Ammon's horn (tissue), 1 donor: ENCODE measurements around the gene TMEM244.
"Not testable (repeated sequence)": the region's sequence is repeated elsewhere in the genome, so short reads cannot be mapped to it uniquely, and the experiment has no call there.

Experiments used
- DNase-seq: peaks from one replicate; pipeline ENCODE4 v3.0.0-alpha.2; 2016; ENCODE audit warnings: low spot score

TMEM244 gene

DNA sequence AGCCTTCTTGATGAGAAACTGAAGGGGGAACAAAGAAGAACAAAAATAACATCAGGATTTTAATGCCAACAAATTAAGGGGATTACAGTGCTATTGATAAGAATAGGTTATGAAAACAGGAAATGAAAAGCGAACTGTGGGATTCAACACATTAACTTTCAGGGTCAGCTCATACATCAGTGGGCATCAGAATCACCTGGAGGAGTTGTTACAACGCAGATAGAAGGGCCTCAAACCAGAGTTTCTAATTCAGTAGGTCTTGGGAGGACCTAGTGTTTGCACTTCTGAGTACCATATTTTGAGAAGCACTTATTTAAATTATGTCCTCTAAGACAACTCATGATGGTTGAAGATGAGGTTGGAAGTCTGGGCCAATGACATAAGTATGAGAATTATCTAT, 5.6 kb upstream of the TMEM244 start:
- DNase-seq: no peak

DNA sequence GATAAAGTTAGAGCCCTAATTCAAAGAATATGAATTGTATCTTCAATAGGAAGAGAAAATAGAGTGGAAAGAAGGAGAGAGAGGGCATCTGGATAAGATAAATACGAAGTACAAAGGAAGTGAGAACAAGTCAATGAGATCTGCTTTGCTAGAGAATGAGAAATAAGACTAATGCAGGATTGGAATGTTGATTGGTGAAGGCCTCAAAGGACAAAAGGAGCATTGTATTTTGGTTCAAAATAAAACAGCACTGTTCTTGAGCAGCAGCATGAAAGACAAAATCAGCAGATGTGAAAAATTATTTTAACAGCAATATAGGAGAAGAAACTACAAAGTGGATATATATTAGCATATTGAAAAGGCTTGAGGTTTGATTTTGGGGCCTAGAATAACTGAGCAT, 5.1 kb upstream of the TMEM244 start:
- peak; percentile 67 for DNase-seq

DNA sequence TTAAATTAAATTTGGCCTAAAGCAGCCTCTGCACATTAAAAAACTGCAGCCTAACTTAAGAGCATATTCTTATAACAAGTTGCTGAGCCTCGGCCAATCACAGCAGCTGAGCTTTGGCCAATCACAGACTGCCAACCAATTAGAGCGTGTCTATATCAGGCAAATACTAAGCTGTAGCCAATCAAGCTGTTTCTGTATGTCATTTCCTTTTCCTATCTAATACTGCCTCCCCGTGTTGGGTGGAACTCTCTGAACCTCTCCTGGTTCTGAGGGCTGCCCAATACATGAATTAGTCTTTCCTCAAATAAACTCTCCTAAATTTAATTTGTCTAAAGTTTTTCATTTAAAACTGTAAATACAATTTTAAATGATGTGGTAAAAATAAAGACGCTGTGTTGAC, 3.9 kb upstream of the TMEM244 start:
- no peak for DNase-seq

DNA sequence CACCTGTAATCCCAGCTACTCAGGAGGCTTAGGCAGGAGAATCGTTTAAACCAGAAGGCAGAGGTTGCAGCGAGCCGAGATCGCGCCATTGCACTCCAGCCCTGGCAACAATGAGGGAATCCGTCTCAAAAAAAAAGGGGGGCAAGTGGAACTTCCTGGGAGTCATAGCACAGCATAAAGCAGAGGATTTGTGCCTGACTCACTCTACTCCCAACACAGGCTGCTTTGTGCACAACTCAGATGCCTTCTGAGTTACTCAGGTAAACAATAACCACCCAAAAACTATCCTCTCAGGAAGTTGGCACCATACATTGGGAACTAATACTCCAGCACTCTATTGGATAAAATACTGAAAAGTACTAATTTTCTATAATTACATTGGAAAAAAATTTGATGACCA, 2.5 kb upstream of the TMEM244 start:
- no peak for DNase-seq

DNA sequence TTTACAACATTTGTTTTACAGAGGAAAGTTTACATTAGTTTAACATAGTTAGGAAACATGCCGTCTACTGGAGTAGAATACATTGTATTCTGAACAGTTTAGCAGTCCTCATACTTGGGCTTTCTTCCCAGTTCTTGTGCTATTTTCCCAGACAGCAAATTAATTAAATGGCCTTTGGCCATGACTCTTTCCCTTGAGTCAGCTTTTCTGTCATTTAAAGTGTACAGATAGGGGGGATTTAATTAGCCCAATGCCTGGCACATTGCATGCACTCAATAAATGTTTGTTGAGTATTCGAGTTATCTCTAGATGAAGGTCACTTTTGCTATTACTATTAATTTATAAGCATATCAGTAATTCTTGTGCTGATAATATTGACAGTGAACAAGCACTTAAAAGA, 1.6 kb downstream of the TMEM244 start:
- DNase-seq: no peak

DNA sequence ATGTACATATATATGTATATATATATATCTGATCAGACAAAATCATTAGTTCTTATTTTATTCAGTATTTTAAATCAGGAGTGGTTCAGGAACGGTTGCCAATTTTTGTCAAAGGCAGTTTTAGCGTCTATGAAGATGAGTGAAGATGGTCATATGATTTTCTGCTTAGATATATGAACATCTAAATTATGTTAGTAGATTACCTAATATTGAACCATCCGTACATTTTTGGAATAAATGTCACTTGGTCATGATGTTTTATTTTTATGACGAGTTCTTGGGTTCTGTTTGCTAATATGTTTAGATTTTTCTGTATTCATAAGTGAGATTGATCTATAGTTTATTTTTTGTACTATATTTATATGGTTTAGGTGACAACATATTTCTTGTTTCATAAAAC, 3.3 kb downstream of the TMEM244 start:
- DNase-seq: no peak

DNA sequence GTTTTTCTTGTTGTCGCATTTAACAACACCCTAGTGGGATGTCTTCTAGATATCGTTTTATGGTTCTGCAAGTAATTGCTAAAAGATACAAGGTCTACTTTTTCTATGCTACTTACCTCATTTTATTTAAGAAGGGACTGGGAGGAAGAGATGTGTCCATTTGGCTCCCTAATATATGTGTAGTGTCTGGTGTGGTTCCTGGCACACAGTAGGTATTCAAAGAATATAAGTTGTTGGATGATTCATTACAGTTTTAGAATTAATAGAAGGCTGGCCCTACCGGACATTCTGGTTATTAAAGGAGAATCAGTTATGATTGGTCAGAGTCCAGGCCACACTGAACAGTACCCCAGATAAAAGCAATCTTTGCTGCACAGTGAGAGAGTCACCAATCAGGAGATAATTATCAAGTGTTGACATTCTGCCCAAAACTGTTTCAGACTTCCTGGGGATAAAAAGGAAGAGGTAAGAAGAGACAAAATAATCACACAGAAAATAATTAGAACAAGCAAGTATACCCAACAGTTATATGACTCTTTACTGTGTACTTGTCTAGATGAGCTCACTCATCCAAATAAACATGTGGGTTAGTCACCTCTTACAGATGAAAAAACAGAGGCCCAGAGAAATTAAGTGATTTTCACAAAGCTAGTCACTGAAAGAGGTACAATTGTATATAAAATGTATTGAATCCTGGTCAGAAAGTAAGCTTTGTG, 7.0 kb downstream of the TMEM244 start:
- no peak for DNase-seq

DNA sequence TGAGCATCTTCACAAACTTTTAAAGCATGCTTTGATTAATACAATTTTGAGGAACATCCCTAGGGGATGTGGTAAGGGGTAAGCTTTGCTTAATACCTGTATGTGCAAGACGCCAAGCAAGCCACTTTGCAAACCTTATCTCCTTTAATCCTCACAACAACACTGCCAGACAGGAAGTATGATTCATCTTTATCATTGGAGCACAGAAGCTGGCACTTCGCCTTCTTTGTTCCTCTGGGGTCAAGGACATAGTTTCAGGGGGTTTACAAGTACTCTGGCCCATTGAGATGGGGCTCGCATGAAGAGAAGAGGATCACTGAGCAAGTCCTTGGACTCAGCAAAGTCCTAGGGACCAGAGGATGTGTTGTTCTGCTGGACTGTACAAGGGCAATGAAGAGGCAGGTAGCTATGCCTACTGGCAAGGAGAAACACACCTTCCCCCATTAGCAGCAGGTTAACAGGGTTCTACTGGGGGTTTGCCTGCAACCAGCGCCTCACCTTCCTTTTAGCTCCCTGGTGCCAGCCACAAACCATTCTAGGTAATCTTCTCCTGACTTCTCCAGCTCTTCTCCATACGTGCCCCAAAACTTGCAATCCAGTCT, 8.8 kb downstream of the TMEM244 start:
- no peak for DNase-seq

DNA sequence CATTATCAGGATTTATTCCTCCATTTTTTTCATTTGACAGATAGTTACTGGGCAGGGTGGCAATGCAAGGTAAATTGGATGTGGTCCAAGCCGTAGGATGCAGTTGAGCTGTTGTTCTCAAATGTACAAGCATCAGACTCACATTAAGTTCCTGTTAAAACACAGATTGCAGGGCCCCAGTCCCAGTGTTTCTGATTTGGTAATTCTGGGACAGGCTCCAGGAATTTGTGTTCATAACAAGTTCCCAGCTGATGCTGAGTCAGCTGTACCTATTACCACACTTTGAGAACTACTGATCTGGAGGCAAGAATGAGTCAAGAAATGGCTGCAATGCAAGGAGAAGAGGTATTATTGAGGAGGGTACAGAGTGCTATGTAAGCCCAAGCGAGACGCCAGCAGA, 11.7 kb downstream of the TMEM244 start:
- no peak for DNase-seq

DNA sequence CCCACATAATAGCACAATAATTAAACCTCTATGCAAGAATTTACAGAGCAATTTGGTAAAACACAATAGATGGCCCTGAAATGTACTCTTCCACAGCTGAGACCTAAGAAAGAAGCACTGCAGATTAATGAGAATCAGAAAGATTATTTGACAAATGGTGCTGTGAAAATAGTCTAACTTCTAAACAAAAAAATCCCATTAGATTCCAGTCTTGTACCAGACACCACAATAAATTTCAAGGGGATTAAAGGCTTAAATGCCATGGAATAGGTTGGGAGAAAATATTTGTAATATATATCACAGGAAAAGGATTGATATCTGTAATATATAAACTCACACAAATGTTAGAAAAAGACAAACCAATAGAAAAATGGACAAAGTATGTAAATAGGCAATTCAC, 14.4 kb downstream of the TMEM244 start:
- no peak for DNase-seq

DNA sequence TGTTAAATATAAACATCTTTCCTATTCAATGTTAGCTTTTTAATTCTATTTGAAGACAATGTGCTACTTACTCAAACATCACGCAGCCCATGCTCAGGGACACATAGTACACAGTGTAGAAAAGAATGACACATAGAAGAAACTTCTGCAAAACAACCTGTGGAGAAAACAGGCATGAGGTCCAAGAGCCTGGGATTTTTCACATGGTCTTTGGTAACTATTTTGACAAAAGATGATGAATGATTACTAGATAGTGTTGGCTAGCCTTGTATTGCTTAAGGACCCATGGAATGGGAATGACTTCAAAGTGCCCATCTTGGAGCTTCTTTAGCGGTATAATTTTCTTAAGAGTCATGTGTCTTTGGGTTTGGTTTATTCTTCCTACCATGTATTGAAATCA, 15.4 kb downstream of the TMEM244 start:
- DNase-seq: no peak

DNA sequence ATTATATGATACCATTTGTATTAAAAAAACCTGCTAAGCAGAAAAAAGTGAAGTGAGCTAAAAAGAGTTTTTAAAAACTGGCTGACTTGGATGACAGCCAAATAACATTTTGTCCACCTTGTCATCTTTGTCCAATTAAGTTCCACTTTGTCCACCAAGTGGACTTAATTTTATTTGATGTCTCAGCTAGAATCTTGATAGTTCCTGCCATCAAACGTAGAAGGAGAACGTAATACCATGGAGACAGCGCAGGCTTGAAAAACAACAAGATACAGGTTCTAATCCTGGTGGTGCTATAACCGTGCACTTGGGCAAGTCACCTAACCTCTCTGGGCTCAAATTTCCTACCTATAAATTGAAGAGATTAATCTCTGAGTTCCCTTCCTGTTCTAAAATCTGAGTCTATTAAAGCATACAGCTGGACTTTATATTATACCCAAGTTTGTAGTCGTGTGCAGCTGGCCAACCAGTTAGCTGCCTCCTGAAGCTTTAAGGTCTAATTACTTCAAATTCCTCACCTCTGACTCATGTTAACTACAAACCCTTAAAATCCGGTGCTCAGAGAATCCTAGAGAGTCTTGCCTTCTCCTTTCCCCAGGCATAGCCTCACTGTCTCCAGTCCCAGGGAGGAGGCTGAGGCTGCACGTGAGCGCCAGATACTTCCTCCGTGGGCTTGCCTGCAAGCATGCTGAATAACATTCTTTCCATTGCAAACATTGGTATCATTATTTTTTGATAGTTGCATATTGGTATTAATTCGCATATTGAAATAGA, 16.8 kb downstream of the TMEM244 start:
- DNase-seq: no peak

DNA sequence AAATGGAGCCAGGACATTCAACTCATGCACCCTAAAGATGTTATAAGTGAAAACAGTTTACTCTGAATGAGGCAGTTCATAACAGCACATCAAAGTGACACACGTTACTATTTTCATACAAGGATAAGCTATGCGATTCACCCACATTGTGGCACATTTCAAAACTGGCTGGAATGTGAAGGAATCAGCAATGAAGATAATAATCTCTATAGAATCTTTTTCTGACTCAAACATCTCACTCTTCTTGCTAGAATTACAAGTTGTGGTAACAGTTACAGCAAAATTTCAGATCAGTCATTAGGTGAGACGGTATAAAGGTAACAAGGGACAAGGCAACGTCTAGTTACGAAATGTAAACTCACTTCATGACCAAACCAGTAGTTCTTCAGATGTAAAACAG, 17.5 kb downstream of the TMEM244 start:
- DNase-seq: no peak

DNA sequence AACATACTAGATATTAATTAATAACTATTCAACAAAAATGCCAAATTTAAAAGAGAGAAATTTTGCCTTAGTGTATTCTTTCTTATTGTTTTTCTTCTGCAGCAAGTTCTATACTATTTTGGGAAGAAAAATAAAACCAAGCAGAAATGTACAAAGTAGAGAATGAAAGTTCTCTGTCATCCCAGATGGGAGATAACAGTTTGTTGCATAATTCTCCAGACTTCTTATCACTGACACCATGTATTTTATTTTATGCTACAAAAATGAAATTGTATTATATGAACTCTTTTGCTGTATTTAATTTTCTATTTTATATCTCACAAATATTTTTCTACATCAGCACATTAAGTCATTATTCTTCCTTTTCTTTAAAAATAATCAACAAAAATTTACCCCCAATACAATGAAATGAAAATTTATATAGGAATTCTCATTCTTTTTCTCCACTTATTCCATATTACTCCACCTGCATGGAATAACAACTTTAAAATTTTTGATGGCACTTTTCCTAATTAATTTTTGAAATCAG, 18.2 kb downstream of the TMEM244 start:
- no peak for DNase-seq

DNA sequence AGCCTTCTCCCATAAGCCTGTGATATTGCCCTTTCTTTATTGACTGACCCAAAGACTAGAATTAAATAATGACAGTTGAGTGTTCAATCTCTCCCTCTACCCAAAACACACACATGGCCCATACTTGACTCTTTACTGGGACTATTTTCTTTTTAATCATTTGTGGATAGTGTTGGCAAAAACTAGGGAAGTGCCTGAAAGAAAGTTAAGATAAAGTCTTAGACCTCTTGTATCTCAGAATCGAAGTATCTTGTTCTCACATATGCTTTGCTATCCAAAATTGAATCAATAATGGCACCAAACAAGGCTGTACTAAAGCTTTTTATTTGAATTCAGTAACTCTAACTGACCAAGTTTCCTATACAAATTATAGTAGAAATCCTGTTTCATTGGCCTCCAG, 19.0 kb downstream of the TMEM244 start:
- no peak for DNase-seq

DNA sequence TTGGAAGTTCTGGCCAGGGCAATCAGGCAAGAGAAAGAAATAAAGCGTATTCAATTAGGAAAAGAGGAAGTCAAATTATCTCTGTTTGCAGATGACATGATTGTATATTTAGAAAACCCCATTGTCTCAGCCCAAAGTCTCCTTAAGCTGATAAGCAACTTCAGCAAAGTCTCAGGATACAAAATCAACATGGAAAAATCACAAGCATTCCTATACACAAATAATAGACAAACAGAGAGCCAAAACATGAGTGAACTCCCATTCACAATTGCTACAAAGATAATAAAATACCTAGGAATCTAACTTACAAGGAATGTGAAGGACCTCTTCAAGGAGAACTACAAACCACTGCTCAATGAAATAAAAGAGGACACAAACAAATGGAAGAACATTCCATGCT, 21.6 kb downstream of the TMEM244 start:
- DNase-seq: not testable (repeated sequence)

DNA sequence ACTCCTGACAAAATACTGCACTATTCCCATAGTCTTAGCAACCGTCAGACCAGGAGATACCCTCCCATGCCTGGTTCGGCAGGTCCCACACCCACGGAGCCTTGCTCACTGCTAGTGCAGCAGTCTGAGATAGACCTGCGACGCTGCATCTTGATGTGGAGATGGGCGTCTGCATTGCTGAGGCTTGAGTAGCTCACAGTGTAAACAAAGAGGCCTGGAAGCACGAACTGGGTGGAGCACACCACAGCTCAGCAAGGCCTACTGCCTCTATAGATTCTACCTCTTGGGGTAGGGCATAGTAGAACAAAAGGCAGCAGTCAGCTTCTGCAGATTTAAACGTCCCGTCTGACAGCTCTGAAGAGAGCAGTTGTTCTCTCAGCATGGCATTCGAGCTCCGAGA, 25.4 kb downstream of the TMEM244 start:
- DNase-seq: no peak

DNA sequence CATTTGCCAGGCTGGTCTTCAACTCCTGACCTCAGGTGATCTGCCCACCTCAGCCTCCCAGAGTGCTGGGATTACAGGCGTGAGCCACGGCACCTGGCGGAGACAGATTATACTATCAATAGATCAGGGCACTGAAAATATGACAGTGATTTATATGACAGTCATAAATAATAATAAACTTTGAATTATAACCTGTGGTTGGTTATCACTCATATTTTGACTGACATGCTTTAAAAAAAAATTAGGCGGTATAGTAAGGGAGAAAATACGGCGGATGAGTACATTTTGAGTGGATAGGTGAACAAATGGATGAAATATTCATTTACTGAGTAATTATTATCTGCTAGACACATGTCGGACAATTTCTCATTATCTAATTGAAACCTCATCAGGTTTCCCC, 28.8 kb downstream of the TMEM244 start:
- no peak for DNase-seq

DNA sequence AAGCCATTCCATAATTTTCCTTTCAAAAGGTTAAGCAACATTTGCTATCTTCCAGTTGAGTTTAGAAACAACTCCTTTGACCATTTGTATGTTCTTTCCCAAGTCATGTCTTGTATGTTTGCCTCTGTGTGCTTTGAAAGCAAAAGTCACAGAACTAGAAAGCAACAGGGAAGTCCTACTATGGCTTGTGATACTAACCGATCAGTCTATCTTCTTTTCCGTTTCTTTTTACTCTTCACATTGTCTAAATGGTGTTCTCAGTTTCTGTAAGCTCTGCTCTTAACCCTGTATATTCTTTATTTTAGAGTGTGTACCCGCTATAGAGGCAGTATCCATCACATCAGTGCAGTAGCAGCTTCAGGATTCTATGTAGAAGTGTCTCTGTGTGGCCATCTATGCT, 32.9 kb downstream of the TMEM244 start:
- DNase-seq: no peak

DNA sequence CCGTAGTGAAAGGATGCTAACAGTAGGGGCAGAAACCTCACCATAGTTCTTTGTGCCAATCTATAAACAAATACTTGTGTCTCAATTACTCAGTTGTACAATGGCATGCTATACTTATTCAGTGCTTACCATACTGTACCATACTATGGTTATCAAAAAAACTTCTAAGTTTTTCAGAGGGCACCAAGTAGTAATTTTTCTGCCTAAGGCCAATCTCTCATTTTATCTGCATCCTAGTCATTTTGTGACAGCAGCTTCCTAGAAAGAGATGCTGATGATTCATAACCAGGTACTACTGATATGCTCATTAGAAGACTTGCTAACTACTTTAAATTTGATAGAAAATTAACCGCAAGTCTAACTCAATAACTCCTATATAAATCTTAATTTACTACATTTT, 42.9 kb downstream of the TMEM244 start:
- DNase-seq: no peak

DNA sequence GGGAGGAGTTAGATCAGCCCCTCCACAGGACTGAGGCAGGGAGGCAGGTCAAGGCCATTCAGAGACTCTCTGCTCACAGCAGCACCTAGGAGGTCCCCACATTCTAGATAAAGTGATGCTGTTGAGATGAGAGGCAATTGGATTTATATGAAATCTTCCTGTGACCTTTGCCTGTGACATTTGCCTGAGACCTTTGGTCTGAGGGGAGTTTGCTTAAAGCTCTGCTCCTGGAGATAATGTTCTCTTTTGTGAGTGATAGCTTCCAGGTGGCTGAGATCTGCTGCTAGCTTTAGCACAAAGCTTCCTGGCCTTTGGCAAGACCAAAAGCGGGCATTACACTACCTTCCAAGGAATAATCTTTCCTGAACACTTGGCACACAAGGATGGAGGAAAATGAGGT, 43.3 kb downstream of the TMEM244 start:
- DNase-seq: no peak

DNA sequence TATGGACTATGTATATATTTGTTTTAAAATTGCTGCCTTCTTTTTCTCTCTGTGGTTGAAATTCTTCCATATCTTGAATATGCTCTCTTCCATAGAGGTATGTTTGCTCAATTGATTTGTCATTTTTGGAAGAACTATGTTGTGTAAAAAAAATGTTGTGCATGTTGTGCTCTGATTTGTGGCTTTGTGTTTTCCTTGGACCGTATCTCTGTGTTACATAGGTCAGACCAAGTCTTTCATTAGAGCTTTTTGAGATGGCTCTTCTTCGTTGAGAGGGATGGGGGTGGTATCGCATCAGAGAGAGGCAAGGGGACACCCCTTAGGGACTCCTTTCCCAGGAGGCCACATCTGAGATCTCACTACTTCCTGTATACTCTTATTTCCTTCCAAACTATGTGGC, 43.8 kb downstream of the TMEM244 start:
- DNase-seq: no peak

DNA sequence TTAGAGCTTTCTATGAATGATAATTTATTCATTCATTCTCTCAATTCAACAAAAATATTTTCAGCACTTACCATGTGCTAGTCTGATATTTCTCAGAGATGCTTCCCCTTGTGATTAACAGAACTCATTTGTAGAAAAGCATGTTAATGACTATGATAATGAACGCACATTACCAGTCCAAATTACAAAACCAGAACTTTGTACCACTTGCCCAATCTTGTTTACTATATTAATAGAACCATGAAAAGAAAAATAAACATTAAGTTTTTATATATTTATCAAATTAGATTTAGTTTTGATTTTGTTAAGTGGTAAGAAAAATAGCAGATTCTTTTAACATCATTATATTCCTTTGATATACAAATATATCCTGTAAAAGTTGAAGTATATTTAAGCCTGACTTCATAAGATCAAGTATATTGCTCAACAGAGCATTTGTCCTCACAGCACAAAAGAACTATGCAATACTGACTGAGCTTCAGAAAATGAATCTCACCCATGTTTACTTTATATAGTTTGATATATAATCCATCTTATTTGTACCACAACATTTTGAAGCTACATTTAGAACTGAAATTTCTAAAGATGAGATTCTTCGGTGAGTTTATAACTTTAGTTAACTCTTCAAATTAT, 48.9 kb downstream of the TMEM244 start:
- no peak for DNase-seq
